DMS 273 treated with DMSO at 0.1 percent for 48 hours (cell line): ENCODE results near the gene SCFD1.
"Not testable (repeated sequence)": the region's sequence is repeated elsewhere in the genome, so short reads cannot be mapped to it uniquely, and the experiment has no call there.

Experiments used
- DNase-seq: peaks from one replicate; lab custom pipeline; 2025; lab: John Stamatoyannopoulos, UW

SCFD1 gene, protein sequence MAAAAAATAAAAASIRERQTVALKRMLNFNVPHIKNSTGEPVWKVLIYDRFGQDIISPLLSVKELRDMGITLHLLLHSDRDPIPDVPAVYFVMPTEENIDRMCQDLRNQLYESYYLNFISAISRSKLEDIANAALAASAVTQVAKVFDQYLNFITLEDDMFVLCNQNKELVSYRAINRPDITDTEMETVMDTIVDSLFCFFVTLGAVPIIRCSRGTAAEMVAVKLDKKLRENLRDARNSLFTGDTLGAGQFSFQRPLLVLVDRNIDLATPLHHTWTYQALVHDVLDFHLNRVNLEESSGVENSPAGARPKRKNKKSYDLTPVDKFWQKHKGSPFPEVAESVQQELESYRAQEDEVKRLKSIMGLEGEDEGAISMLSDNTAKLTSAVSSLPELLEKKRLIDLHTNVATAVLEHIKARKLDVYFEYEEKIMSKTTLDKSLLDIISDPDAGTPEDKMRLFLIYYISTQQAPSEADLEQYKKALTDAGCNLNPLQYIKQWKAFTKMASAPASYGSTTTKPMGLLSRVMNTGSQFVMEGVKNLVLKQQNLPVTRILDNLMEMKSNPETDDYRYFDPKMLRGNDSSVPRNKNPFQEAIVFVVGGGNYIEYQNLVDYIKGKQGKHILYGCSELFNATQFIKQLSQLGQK

DNA sequence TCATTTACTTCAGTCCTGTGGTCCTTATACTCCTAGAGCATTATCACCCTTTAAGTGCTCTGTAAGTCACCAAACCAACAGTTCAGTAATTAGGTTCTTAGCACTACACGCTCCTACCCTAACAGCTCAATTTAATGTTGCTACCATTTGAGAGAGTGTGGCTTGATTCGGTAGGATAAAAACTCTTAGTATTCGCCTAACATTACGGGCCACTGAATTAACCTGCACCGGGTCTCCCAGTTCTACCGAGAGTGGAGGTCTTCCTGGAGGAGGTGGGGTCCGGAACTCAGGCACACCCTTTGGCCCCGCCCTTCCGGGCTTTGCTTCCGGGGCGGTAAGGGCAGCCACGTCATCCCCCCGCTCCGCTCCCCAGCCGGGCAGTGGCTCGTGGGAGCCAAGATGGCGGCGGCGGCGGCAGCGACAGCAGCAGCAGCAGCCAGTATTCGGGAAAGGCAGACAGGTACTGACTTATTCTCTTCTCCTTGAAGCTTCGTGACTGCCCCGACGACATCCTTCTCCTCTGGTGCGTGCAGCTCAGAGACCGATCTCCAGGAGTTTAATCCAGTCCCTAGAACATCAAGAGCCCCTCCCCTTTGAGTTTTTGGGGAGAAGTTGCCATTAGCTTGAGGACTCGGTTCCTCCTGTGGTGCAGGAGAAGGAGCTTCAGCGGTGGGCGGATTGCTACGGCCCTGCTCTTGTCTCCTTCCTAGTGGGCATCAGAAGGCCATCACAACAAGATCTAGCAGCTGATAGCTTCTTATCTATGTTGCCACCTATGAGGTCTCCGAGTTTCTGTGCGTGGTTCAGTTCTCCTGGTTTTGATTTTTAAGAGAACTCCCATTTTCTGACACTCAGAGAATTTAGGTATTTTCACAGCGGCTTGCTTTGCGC lies at the start of gene SCFD1:
SCFD1 (plus strand) TSS at position 380 of the 891 bp plus-strand sequence; CDS start at position 400, 20 bp downstream.
- peak; percentile 81 for DNase-seq

DNA sequence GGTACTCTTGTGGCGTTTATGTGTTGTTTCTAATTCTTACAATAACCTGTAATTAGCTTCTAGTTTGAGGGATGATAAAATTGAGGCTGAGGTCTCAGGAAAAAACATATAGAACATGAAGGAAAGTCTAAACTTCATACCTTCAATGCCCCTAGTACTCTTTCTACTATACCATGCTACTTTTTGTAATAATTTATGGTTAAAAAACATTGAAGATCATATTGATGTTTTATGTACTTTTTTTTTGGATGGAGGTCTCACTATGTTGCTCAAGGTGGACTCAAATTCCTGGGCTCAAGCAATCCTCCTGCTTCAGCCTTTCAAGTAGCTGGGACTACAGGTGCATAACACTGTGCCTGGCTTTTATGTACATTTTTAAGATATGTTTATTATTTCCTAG lies 49.3 kb upstream of the SCFD1 start:
- no peak for DNase-seq

DNA sequence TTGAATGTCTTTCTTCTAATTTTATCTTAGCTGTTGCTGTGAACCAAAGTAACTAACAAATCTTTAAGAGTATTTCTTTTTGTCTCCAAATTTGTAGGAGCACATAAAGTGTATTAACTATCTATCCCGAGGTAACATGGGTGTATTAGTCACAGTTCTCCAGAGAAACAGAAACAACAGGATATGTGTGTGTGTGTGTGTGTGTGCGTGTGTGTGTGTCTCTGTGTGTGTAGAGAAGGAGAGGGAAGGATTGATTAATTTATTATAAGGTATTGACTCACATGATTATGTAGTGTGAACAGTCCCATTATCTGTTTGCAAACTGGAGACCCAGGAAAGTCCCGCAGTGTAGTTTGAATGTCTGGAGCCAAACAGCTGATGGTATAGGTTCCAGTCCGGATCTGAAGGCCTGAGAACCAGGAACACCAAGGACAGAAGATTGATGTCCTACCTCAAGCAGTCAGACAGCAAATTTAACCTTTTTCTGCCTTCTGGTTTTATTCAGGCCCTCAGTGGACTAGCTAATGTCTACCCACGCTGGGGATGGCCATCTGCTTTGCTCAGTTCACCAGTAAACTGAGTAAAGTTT lies 48.8 kb upstream of the SCFD1 start:
- DNase-seq, result no peak

DNA sequence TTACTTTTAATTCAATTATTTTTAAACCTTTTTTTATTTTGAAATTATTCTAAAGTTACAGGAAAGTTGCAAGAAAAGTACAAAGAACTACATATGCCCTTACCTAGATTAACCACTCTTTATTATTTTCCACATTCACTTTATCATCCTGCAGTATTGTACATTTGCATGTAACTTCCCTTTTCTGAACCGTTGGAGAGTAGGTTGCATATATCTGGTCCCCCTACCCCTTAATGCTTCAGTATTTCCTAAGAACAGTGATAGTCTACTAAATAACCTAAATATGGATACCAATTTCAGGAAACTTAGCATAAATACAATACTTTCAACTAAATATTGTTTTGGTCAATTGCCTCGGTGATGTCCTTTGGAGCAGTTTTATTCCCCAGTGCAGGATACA lies 48.2 kb upstream of the SCFD1 start:
- DNase-seq, result no peak

DNA sequence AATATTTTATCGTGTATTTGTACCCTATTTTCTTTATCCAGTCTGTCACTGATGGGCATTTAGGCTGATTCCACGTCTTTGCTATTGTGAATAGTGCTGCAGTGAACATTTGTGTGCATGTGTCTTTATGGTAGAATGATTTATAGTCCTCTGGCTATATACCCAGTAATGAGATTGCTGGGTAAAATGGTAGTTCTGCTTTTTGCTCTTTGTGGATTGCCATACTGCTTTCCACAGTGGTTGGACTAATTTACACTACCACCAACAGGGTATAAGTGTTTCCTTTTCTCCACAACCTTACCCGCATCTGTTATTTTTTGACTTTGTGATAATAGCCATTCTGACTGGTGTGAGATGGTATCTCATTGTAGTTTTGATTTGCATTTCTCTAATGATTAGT lies 47.3 kb upstream of the SCFD1 start:
- not testable (repeated sequence) for DNase-seq

DNA sequence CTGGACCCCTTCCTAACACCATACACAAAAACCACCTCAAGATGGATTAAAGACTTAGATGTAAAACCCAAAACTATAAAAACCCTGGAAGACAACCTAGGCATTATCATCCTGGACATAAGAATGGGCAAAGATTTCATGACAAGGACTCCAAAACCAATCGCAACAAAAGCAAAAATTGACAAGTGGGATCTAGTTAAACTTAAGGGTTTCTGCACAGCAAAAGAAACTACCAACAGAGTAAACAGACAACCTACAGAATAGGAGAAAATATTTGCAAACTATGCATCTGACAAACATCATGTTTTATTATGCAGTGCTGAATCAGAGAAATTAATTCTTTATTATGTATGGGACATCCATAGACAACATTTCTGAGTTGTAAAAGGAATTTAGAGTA lies 45.8 kb upstream of the SCFD1 start:
- DNase-seq, result not testable (repeated sequence)

DNA sequence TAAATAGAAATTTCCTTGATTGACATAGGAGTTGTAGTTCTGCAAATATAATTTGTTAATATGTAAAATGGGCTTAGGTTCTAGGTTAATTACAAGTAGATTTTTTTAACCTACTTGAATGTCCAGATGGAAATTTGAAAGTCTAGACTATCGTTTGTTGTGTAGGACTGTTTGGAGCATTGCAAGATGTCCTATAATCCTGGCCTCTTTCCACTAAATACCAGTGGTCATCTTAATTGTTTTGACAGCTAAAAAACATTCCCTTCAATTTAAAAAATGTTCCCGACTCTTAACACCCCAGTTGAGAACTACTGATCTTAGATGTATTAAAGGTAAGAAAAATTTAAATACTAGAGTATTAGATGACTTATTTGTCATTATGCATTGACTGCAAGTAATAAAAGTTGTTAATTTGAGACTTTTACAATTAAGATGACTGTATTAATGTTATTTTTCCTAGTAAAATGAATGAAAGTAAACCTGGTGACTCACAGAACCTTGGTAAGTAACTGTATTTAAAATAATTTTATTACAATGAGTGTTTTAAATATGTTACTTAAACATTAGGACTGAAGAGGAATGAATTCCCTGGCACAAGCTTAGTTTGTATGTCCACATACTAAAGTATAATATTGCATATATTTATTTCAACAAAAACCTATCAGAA lies 41.4 kb upstream of the SCFD1 start:
- DNase-seq, result no peak

DNA sequence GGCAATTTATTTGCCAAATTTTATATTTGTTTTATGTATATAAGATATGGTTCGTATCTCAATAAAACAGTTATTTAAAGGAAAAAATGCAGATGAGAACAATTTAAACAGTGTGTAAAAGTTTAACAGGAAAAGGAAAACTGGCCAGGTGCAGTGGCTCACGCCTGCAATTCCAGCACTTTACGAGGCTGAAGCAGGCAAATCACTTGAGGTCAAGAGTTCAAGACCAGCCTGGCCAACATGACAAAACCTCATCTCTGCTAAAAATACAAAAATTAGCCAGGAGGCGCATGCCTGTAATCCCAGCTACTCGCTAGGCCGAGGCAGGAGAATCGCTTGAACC lies 40.9 kb upstream of the SCFD1 start:
- DNase-seq, result no peak

DNA sequence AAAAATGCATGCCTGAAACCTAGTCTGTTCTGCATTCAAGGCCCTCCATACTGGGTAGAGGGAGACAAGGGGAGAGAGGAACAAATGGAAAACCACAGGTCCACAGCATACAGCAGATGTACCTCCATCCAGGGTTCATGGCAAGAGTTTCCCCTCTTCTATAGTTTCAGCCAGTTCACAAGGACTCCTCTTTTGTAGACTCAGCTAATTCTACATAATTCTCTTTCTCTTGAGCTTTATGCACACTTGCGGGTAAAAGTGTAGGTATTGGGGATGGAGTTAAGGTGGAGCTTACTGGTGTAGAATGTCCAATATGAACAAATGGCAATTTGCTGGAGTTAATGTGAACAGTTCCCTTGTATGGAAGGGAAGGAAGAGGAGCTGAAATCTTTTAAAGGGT lies 39.7 kb upstream of the SCFD1 start:
- no peak for DNase-seq

DNA sequence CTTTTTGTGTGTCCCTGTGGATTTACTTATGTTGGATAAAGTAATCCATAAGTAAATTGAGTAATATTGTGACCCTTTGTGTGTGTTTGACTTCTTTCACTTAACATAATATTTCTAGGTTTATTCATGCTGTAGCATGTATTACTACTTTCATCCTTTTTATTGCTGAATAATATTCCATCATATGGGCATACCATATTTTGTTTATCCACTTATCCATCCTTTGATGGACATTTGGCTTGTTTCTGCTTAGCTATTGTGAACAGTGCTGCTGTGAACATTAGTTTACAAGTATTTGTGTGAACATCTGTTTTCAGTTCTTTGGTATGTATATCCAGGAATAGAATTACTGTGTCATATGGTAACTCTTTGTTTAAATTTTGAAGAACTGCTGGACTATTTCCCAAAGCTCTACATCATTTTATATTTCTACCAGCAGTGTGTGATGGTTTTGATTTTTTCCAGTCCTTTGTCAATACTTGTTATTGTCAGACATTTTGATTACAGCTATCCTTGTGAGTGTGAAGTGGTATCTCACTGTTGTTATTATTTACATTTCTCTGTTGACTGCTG lies 38.0 kb upstream of the SCFD1 start:
- no peak for DNase-seq

DNA sequence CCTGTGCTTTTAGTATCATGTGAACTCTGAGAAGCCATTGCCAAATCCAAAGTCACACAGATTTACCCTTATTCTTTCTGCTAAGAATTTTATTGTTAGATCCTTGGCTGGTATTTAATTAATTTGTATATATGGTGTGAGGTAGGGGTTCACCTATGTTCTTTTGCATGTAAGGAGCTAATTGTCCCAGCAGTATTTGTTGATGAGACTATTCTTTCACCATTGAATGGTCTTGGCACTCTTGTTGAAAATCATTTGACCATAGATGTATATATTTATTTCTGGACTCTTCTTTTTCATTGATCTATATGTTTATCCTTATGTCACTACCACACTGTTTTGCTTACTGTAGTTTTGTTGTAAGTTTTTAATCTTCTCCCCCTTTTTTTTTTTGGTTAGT lies 36.9 kb upstream of the SCFD1 start:
- no peak for DNase-seq

DNA sequence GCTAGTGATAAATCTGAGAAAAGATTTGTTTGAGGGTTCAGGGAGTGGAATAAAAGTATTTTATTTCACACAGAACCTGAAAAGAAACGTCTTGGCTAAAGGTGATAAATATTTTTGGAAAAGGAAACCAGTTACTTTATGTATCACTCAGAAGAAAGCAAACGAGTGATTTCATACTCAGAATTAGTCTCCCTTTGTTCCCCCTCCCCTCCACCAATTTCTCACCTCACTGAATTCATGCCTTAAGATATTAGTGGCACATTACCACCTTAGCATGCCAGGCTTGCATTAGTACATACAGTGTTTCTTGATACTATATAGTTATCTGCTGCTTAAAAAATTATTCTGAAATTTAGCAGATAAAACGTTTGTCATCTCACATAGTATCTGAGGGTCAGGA lies 35.0 kb upstream of the SCFD1 start:
- no peak for DNase-seq

DNA sequence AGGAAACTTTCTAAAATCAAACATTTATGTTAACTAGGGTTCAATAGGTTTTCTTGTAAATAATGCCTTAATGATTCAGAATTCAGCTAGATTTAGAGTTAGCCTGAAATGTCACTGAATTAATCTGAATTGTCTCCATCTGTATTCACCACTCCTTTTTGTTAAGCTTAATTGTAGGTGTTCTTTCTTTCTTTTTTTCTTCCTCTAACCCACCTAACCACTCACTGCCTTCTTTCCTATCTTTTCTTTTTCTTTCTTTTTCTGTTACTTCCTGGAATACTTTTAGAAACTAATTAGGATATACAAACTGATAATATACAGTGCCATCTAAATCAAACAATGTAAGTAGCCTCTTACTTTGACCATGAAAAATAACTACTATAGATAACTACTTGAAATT lies 33.2 kb upstream of the SCFD1 start:
- DNase-seq, result no peak

DNA sequence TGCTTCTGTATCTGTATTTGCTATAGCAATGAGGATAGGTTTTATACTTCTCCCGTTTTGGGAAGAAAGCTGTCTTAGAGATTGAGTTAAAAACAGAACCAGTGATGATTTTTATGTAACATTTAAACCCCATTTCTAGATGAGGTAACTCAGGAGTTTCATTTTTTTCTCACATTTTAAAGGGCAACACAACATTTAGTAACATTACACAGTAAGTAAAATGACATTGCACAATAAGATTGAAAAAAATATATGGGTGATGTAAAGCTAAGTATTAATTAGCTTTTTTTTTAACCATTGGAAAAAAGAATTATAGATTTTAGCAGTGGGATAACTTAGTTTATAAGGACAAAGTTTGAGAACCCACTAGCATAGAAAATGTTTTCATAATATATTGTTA lies 25.2 kb upstream of the SCFD1 start:
- no peak for DNase-seq

DNA sequence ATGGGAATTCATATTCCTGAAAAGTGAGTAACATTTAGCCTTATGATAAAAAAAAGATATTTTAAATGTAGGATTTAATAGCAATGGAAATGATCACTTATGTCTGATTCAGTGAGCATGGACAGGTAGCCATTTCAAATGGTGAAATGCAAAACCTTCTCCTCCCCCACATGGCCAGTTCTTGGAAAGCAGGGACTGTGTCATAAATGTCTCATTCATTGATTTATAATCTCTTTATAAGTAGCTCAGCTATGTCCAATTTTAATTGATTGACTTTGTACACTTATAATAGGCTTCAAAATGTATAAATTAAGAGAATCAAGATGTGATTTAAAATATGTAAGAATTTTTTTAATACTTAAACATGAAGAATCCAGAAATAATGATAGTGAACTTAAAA lies 24.6 kb upstream of the SCFD1 start:
- no peak for DNase-seq

DNA sequence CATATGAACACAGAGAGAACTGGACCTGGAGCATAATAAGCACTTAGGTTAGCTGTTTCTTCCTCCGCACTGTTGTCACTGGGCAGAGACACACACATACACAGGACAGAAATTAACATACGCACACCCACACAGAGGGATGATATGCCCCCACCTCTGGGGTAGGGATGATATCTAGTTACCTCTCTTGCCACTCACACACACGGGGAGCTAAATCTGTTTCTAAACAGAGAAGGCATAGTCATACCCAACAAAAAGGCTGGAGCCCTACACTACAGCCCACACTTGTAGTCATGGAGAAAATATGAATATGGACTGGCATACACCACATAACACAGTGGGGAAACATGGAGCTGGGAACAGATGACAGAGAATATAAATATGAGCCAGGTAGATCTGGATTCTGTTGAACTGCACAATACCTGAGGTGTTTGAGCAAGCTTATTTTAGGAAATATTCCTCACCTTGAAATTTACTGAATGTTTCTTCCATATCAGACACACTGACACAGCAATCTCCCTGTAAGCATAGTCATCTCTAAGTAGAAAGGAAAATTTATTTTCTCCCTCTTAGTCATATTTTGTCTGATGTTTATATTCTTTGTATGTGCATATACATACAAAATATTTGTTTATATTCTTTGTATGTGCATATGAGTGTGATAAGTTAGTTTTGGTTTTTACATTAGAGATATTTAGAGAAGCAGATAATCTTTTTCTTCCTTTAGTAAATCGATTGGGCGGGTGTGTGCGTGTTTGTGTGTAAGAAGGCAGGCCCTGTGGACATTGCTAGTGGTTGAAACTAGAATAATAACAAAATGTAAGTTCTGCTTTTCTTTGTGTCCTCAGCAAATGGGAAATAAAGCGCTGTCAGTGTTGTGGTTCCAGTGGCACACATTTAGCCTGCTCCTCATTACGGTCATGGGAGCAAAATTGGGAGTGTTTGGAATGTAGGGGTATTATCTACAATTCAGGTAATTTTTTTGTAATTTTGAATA lies 20.9 kb upstream of the SCFD1 start:
- DNase-seq, result no peak

DNA sequence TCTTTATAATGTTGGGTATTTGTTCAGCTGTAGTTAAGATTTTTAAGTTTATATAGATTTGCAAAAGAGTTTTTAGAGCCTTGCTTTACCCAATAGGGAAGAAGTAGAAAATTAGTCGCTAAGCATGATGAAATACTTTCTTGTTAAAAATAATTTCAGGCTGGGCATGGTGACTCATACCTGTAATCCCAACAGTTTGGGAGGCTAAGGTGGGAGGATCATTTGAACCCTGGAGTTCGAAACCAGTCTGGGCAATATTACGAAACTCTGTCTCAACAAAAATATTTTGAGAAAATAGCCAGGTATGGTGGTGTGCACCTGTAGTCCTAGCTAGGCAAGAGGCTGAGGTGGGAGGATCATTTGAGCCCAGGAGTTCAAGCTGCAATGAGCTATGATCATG lies 18.7 kb upstream of the SCFD1 start:
- DNase-seq, result no peak

DNA sequence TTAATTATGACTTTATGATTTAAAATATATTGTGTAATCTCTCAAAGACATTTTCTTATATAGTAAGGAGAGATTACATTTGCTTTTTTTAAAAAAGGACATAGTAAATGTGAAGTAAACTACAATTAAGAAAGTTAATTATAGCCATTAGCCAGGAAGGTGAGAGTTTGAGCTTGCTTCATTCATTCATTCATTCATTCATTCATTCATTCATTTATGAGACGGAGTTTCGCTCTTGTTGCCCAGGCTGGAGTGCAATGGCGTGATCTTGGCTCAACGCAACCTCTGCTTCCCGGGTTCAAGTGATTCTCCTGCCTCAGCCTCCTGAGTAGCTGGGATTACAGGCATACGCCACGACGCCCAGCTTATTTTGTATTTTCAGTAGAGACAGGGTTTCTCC lies 17.4 kb upstream of the SCFD1 start:
- not testable (repeated sequence) for DNase-seq

DNA sequence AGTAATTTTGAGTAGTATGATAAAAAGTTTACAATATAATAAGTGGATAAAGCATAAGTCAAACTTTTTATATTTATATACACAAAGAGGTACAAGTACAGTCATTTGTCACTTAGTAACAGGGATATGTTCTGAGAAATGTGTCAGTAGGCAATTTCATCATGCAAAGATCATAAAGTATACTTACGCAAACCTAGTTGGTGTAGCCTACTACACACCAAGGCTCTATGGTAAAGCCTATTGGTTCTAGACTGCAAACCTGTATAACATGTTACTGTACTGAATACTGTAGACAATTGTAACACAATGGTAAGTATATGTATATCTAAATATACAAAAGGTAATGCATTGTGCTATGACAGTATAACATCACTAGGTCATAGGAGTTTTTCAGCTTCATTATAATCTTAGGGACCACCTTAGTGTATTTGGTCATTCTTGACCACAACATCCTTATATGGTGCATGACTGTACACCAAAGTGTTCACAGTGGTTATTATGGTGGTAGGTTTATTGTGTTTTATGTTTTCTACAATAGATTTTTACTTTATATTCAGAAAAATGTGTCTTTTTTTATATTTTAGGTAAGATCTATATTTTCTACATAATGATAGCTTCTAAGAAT lies 14.9 kb upstream of the SCFD1 start:
- no peak for DNase-seq

DNA sequence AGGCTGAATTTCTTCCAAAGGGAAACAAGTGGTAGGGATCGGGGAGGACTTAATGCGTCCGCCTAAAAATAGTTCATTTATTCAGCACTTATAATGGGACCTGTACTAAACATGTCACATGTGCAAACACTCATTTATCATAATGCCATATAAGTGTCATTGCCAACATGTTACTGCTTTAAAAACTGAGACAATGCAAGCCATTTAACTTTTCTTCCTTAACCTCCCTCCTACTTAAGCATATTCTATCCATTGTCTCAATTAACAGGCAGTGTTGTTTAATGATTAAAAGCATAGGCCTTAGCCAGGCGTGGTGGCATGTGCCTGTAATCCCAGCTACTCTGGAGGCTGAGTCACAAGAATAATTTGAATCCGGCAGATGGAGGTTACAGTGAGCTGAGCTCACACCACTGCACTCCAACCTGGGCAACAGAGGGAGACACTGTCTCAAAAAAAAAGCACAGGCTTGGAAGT lies 13.5 kb upstream of the SCFD1 start:
- DNase-seq, result peak; percentile 72
